ENCODE measurements around the gene ACSL6.

ACSL6 gene

GRCh38 chr5:131983244-131983771 is 28.1 kb downstream of the ACSL6 start:
- Histone ChIP-seq H3K9ac (ENCODE audit: low read length) (no peak overlapping the region), H3K4me3 (ENCODE audit: low read length) (no peak overlapping the region), H3K4me1 (ENCODE audit: control insufficient read depth, insufficient read depth, low read length) (peaks cover 17% of the 10 kb centered on the region), H3K36me3 (ENCODE audit: control insufficient read depth, insufficient read depth, low read length, severe bottlenecking) (no peaks in the 10 kb centered on the region), H3K27me3 (replicated peaks; ENCODE audit: control insufficient read depth, insufficient read depth, low read length) (peaks cover 9% of the 10 kb centered on the region), H3K9me3 (ENCODE audit: control insufficient read depth, low read length) (no peaks in the 10 kb centered on the region)
- DNase-seq (ENCODE audit: low read depth), result peak; percentile 4

- peaks cover 17% of the 10 kb centered on the region for H3K4me1 ChIP-seq (ENCODE audit: control insufficient read depth, insufficient read depth, low read length)
- no peaks in the 10 kb centered on the region for H3K9me3 ChIP-seq (ENCODE audit: control insufficient read depth, low read length)
- H3K36me3 ChIP-seq (ENCODE audit: control insufficient read depth, insufficient read depth, low read length, severe bottlenecking), result no peaks in the 10 kb centered on the region
- peaks cover 13% of the 10 kb centered on the region for H3K27me3 ChIP-seq (replicated peaks; ENCODE audit: control insufficient read depth, insufficient read depth, low read length)
- no peak overlapping the region for H3K9ac ChIP-seq (ENCODE audit: low read length)
- H3K4me3 ChIP-seq (ENCODE audit: low read length), result no peak overlapping the region
- DNase-seq (ENCODE audit: low read depth), result no peak
Observed at GRCh38 chr5:131981516-131981915, 29.9 kb downstream of the ACSL6 start.

- H3K9me3 ChIP-seq (ENCODE audit: control insufficient read depth, low read length), result no peaks in the 10 kb centered on the region
- H3K36me3 ChIP-seq (ENCODE audit: control insufficient read depth, insufficient read depth, low read length, severe bottlenecking), result no peaks in the 10 kb centered on the region
- peaks cover 17% of the 10 kb centered on the region for H3K4me1 ChIP-seq (ENCODE audit: control insufficient read depth, insufficient read depth, low read length)
- no peak overlapping the region for H3K9ac ChIP-seq (ENCODE audit: low read length)
- no peak overlapping the region for H3K4me3 ChIP-seq (ENCODE audit: low read length)
- DNase-seq (ENCODE audit: low read depth), result no peak
- peaks cover 13% of the 10 kb centered on the region for H3K27me3 ChIP-seq (replicated peaks; ENCODE audit: control insufficient read depth, insufficient read depth, low read length)
Observed at GRCh38 chr5:131980696-131981095, 30.8 kb downstream of the ACSL6 start.

- Histone ChIP-seq H3K9me3 (ENCODE audit: control insufficient read depth, low read length) (no peaks in the 10 kb centered on the region), H3K36me3 (ENCODE audit: control insufficient read depth, insufficient read depth, low read length, severe bottlenecking) (no peaks in the 10 kb centered on the region), H3K4me3 (ENCODE audit: low read length) (no peak overlapping the region), H3K9ac (ENCODE audit: low read length) (no peak overlapping the region), H3K27me3 (replicated peaks; ENCODE audit: control insufficient read depth, insufficient read depth, low read length) (peaks cover 15% of the 10 kb centered on the region), H3K4me1 (ENCODE audit: control insufficient read depth, insufficient read depth, low read length) (peaks cover 15% of the 10 kb centered on the region)
- no peak for DNase-seq (ENCODE audit: low read depth)
Observed at GRCh38 chr5:131979816-131980215, 31.6 kb downstream of the ACSL6 start.

GRCh38 chr5:131977212-131977604 is 34.2 kb downstream of the ACSL6 start:
- Histone ChIP-seq H3K9me3 (ENCODE audit: control insufficient read depth, low read length) (no peaks in the 10 kb centered on the region), H3K27me3 (replicated peaks; ENCODE audit: control insufficient read depth, insufficient read depth, low read length) (peaks cover 27% of the 10 kb centered on the region), H3K4me1 (ENCODE audit: control insufficient read depth, insufficient read depth, low read length) (no peaks in the 10 kb centered on the region), H3K9ac (ENCODE audit: low read length) (no peak overlapping the region), H3K36me3 (ENCODE audit: control insufficient read depth, insufficient read depth, low read length, severe bottlenecking) (no peaks in the 10 kb centered on the region), H3K4me3 (ENCODE audit: low read length) (no peak overlapping the region)
- DNase-seq (ENCODE audit: low read depth), result no peak

GRCh38 chr5:131976414-131977211 is 34.8 kb downstream of the ACSL6 start:
- no peak overlapping the region for H3K9ac ChIP-seq (ENCODE audit: low read length)
- no peak for DNase-seq (ENCODE audit: low read depth)

GRCh38 chr5:131974956-131975726 is 36.3 kb downstream of the ACSL6 start:
- Histone ChIP-seq H3K4me3 (ENCODE audit: low read length) (no peak overlapping the region), H3K36me3 (ENCODE audit: control insufficient read depth, insufficient read depth, low read length, severe bottlenecking) (no peaks in the 10 kb centered on the region), H3K9me3 (ENCODE audit: control insufficient read depth, low read length) (no peaks in the 10 kb centered on the region), H3K4me1 (ENCODE audit: control insufficient read depth, insufficient read depth, low read length) (no peaks in the 10 kb centered on the region), H3K9ac (ENCODE audit: low read length) (no peak overlapping the region), H3K27me3 (replicated peaks; ENCODE audit: control insufficient read depth, insufficient read depth, low read length) (peaks cover 22% of the 10 kb centered on the region)
- no peak for DNase-seq (ENCODE audit: low read depth)

More at GRCh38 chr5:131976414-131977211, 34.8 kb downstream of the ACSL6 start:
- H3K9me3 ChIP-seq (ENCODE audit: control insufficient read depth, low read length), result no peaks in the 10 kb centered on the region
- H3K4me1 ChIP-seq (ENCODE audit: control insufficient read depth, insufficient read depth, low read length), result no peaks in the 10 kb centered on the region
- H3K27me3 ChIP-seq (replicated peaks; ENCODE audit: control insufficient read depth, insufficient read depth, low read length), result peaks cover 29% of the 10 kb centered on the region
- no peak overlapping the region for H3K4me3 ChIP-seq (ENCODE audit: low read length)
- H3K36me3 ChIP-seq (ENCODE audit: control insufficient read depth, insufficient read depth, low read length, severe bottlenecking), result no peaks in the 10 kb centered on the region

- no peaks in the 10 kb centered on the region for H3K36me3 ChIP-seq (ENCODE audit: control insufficient read depth, insufficient read depth, low read length, severe bottlenecking)
- no peak overlapping the region for H3K9ac ChIP-seq (ENCODE audit: low read length)
- no peaks in the 10 kb centered on the region for H3K4me1 ChIP-seq (ENCODE audit: control insufficient read depth, insufficient read depth, low read length)
- no peak for DNase-seq (ENCODE audit: low read depth)
- H3K9me3 ChIP-seq (ENCODE audit: control insufficient read depth, low read length), result no peaks in the 10 kb centered on the region
- H3K4me3 ChIP-seq (ENCODE audit: low read length), result no peak overlapping the region
- peaks cover 20% of the 10 kb centered on the region for H3K27me3 ChIP-seq (replicated peaks; ENCODE audit: control insufficient read depth, insufficient read depth, low read length)
Observed at GRCh38 chr5:131974622-131974955, 36.9 kb downstream of the ACSL6 start.

- Histone ChIP-seq H3K9me3 (ENCODE audit: control insufficient read depth, low read length) (no peaks in the 10 kb centered on the region), H3K4me3 (ENCODE audit: low read length) (no peak overlapping the region), H3K4me1 (ENCODE audit: control insufficient read depth, insufficient read depth, low read length) (no peaks in the 10 kb centered on the region), H3K27me3 (replicated peaks; ENCODE audit: control insufficient read depth, insufficient read depth, low read length) (peaks cover 20% of the 10 kb centered on the region), H3K36me3 (ENCODE audit: control insufficient read depth, insufficient read depth, low read length, severe bottlenecking) (no peaks in the 10 kb centered on the region), H3K9ac (ENCODE audit: low read length) (no peak overlapping the region)
- DNase-seq (ENCODE audit: low read depth), result no peak
Observed at GRCh38 chr5:131974016-131974415, 37.4 kb downstream of the ACSL6 start.

GRCh38 chr5:131973089-131973712 is 38.3 kb downstream of the ACSL6 start:
- Histone ChIP-seq H3K36me3 (ENCODE audit: control insufficient read depth, insufficient read depth, low read length, severe bottlenecking) (no peaks in the 10 kb centered on the region), H3K4me3 (ENCODE audit: low read length) (no peak overlapping the region), H3K9ac (ENCODE audit: low read length) (no peak overlapping the region), H3K27me3 (replicated peaks; ENCODE audit: control insufficient read depth, insufficient read depth, low read length) (peaks cover 20% of the 10 kb centered on the region), H3K9me3 (ENCODE audit: control insufficient read depth, low read length) (no peaks in the 10 kb centered on the region), H3K4me1 (ENCODE audit: control insufficient read depth, insufficient read depth, low read length) (no peaks in the 10 kb centered on the region)
- DNase-seq (ENCODE audit: low read depth), result no peak

- Histone ChIP-seq H3K27me3 (replicated peaks; ENCODE audit: control insufficient read depth, insufficient read depth, low read length) (peaks cover 8% of the 10 kb centered on the region), H3K9me3 (ENCODE audit: control insufficient read depth, low read length) (no peaks in the 10 kb centered on the region), H3K9ac (ENCODE audit: low read length) (no peak overlapping the region), H3K4me1 (ENCODE audit: control insufficient read depth, insufficient read depth, low read length) (no peaks in the 10 kb centered on the region), H3K4me3 (ENCODE audit: low read length) (no peak overlapping the region), H3K36me3 (ENCODE audit: control insufficient read depth, insufficient read depth, low read length, severe bottlenecking) (no peaks in the 10 kb centered on the region)
- DNase-seq (ENCODE audit: low read depth), result peak; percentile 39
Observed at GRCh38 chr5:131968396-131968954, 43.0 kb downstream of the ACSL6 start.
